IMR-90 (cell line): ENCODE measurements around the gene PLEKHO2. TPM values are rescaled to one million over a fixed set of nuclear protein-coding genes. Genes with fewer than 3 reads are reported as not detected.

ENCODE experiments used
- ATAC-seq: fragments of 200-7000 bp; cut with Tn5 transposase; 2 replicates; pipeline ENCODE4 v1.9.1; 2020; ENCODE audit warnings: low read depth, mild to moderate bottlenecking, moderate library complexity
- BruUV-seq: library from RNA; stranded (reverse); fragments of 400-500 nt; replicated peaks from 2 replicates; lab custom pipeline; 2021; lab: Mats Ljungman, UMichigan
- CTCF ChIA-PET: fragments of 300-600 bp; formaldehyde crosslinking; extraction: SDS; loops from one replicate; lab custom pipeline; 2021; ENCODE audit warnings: antibody characterized with exemption; lab: Yijun Ruan, JAX
- POLR2A ChIA-PET: fragments of 300-600 bp; sonication (Branson Sonifier 250); formaldehyde crosslinking; loops from one replicate; lab custom pipeline; 2022; ENCODE audit warnings: antibody characterized with exemption; ENCODE audit not compliant: unreplicated experiment; lab: Charles Lee
- DNase-seq: peaks from one replicate; pipeline ENCODE4 v3.0.0; 2013
- H2AFZ ChIP-seq: replicated peaks from 2 replicates; pipeline ENCODE3; 2013; ENCODE audit warnings: low read length, mild to moderate bottlenecking; ENCODE audit not compliant: poor library complexity
- H2AK5ac ChIP-seq: 2 replicates; pipeline ENCODE4 v1.6.1; 2013; ENCODE audit warnings: low read depth, low read length, inconsistent platforms
- H2AK9ac ChIP-seq: replicated peaks from 2 replicates; pipeline ENCODE3; 2013; ENCODE audit warnings: mild to moderate bottlenecking, low read depth, low read length, moderate library complexity; ENCODE audit not compliant: poor library complexity
- H2BK120ac ChIP-seq: 2 replicates; pipeline ENCODE4 v1.6.1; 2013; ENCODE audit warnings: low read depth, low read length, inconsistent platforms
- H2BK15ac ChIP-seq: 3 replicates; pipeline ENCODE4 v1.6.1; 2013; ENCODE audit warnings: low read depth, low read length, inconsistent platforms
- H2BK20ac ChIP-seq: 2 replicates; pipeline ENCODE4 v1.6.1; 2013; ENCODE audit warnings: low read depth, mild to moderate bottlenecking, inconsistent platforms, low read length, moderate library complexity
- H2BK5ac ChIP-seq: 2 replicates; pipeline ENCODE4 v1.6.1; 2013; ENCODE audit warnings: mild to moderate bottlenecking, low read depth, low read length, inconsistent platforms; ENCODE audit not compliant: poor library complexity, severe bottlenecking
- H3K14ac ChIP-seq: replicated peaks from 2 replicates; pipeline ENCODE4 v1.6.1; 2013; ENCODE audit warnings: low read depth, low read length, inconsistent platforms
- H3K18ac ChIP-seq: 2 replicates; pipeline ENCODE4 v1.6.1; 2013; ENCODE audit warnings: low read depth, low read length, control low read depth
- H3K23ac ChIP-seq: 2 replicates; pipeline ENCODE4 v1.6.1; 2013; ENCODE audit warnings: low read depth, low read length, inconsistent platforms
- H3K27ac ChIP-seq: 2 replicates; pipeline ENCODE4 v1.5.1; 2013; ENCODE audit warnings: mild to moderate bottlenecking, control low read depth, low read length; ENCODE audit not compliant: insufficient read depth
- H3K27me3 ChIP-seq: 2 replicates; pipeline ENCODE4 v1.6.1; 2013; ENCODE audit warnings: low read length; ENCODE audit not compliant: control insufficient read depth, insufficient read depth
- H3K36me3 ChIP-seq: 2 replicates; pipeline ENCODE4 v1.6.1; 2013; ENCODE audit warnings: low read length, mixed read lengths; ENCODE audit not compliant: control insufficient read depth, insufficient read depth
- H3K4ac ChIP-seq: 2 replicates; pipeline ENCODE4 v1.6.1; 2013; ENCODE audit warnings: low read depth, low read length, inconsistent platforms
- H3K4me1 ChIP-seq: 2 replicates; pipeline ENCODE4 v1.6.1; 2013; ENCODE audit warnings: low read length, mixed read lengths; ENCODE audit not compliant: control insufficient read depth, insufficient read depth
- H3K4me2 ChIP-seq: 2 replicates; pipeline ENCODE4 v1.6.1; 2013; ENCODE audit warnings: low read depth, mild to moderate bottlenecking, control low read depth, low read length, moderate library complexity
- H3K4me3 ChIP-seq: 2 replicates; pipeline ENCODE4 v1.5.1; 2013; ENCODE audit warnings: low read depth, mild to moderate bottlenecking, control low read depth, low read length, moderate library complexity; ENCODE audit not compliant: insufficient read depth
- H3K56ac ChIP-seq: 2 replicates; pipeline ENCODE4 v1.6.1; 2013; ENCODE audit warnings: low read length, inconsistent platforms; ENCODE audit not compliant: insufficient read depth; ENCODE audit errors: extremely low read depth
- H3K79me1 ChIP-seq, 2 experiments: 2 replicates each; pipeline ENCODE4 v1.6.1; 2013; ENCODE audit warnings: low read length in 2 of 2, inconsistent platforms in 1 of 2, low read depth in 1 of 2
- H3K9ac ChIP-seq: 2 replicates; pipeline ENCODE4 v1.6.1; 2013; ENCODE audit warnings: low read depth, low read length, control low read depth
- H3K9me1 ChIP-seq: 2 replicates; pipeline ENCODE4 v1.6.1; 2013; ENCODE audit warnings: low read length, inconsistent platforms; ENCODE audit not compliant: insufficient read depth
- H3K9me3 ChIP-seq: 2 replicates; pipeline ENCODE4 v1.6.1; 2013; ENCODE audit warnings: low read length; ENCODE audit not compliant: control insufficient read depth, insufficient read depth
- H4K20me1 ChIP-seq: 2 replicates; pipeline ENCODE4 v1.6.1; 2013; ENCODE audit warnings: low read length, inconsistent platforms; ENCODE audit not compliant: insufficient read depth
- H4K5ac ChIP-seq: 2 replicates; pipeline ENCODE4 v1.6.1; 2013; ENCODE audit warnings: mild to moderate bottlenecking, low read depth, low read length, control low read depth
- H4K8ac ChIP-seq, 2 experiments: 2 replicates each; pipeline ENCODE4 v1.6.1; 2013; ENCODE audit warnings: low read depth in 2 of 2, low read length in 2 of 2, control low read depth in 1 of 2, inconsistent platforms in 1 of 2
- H4K91ac ChIP-seq: 2 replicates; pipeline ENCODE4 v1.6.1; 2013; ENCODE audit warnings: low read depth, low read length, inconsistent platforms; ENCODE audit not compliant: insufficient read depth
- BHLHE40 ChIP-seq: fragments of 150-350 bp; IDR thresholded peaks from 2 replicates; pipeline ENCODE4 v1.6.1; 2016; ENCODE audit warnings: mild to moderate bottlenecking, low read depth, low read length
- CEBPB ChIP-seq: IDR thresholded peaks from 2 replicates; pipeline ENCODE4 v1.6.1; 2012; ENCODE audit warnings: low read depth, low read length, improper control_type of control experiment
- CHD1 ChIP-seq: IDR thresholded peaks from 2 replicates; pipeline ENCODE4 v1.6.1; 2012; ENCODE audit warnings: low read depth, low read length, improper control_type of control experiment
- ELK1 ChIP-seq: fragments of 150-350 bp; IDR thresholded peaks from 2 replicates; pipeline ENCODE4 v1.6.1; 2016; ENCODE audit warnings: low read depth, mild to moderate bottlenecking, low read length, moderate library complexity, borderline replicate concordance
- MAZ ChIP-seq: IDR thresholded peaks from 2 replicates; pipeline ENCODE4 v1.6.1; 2012; ENCODE audit warnings: low read depth, mild to moderate bottlenecking, low read length, improper control_type of control experiment, moderate library complexity, borderline replicate concordance
- MXI1 ChIP-seq: IDR thresholded peaks from 2 replicates; pipeline ENCODE4 v1.6.1; 2012; ENCODE audit warnings: low read depth, mild to moderate bottlenecking, low read length, moderate library complexity, borderline replicate concordance
- NFE2L2 ChIP-seq: fragments of 150-350 bp; IDR thresholded peaks from 2 replicates; pipeline ENCODE4 v1.6.1; 2016; ENCODE audit warnings: low read depth, mild to moderate bottlenecking, low read length
- POLR2A ChIP-seq: IDR thresholded peaks from 2 replicates; pipeline ENCODE4 v1.6.1; 2012; ENCODE audit warnings: mild to moderate bottlenecking, low read depth, low read length
- RAD21 ChIP-seq: IDR thresholded peaks from 2 replicates; pipeline ENCODE4 v1.6.1; 2012; ENCODE audit warnings: low read length, improper control_type of control experiment
- RCOR1 ChIP-seq: IDR thresholded peaks from 2 replicates; pipeline ENCODE4 v1.6.1; 2012; ENCODE audit warnings: mild to moderate bottlenecking, low read length, improper control_type of control experiment; ENCODE audit not compliant: insufficient replicate concordance
- RFX5 ChIP-seq: IDR thresholded peaks from 2 replicates; pipeline ENCODE4 v1.8.0; 2012; ENCODE audit warnings: low read depth, mild to moderate bottlenecking, low read length, moderate library complexity
- SMC3 ChIP-seq: fragments of 150-350 bp; IDR thresholded peaks from 2 replicates; pipeline ENCODE4 v1.6.1; 2016; ENCODE audit warnings: low read depth, mild to moderate bottlenecking, antibody characterized with exemption, low read length, moderate library complexity
- USF2 ChIP-seq: fragments of 150-350 bp; IDR thresholded peaks from 2 replicates; pipeline ENCODE4 v1.6.1; 2017; ENCODE audit warnings: mild to moderate bottlenecking, antibody characterized with exemption, low read length, low read depth
- WGBS, 2 experiments: methylation state at CpG; one replicate each; pipeline versions ENCODE4 v1.1.5 to v1.1.7; 2013; ENCODE audit warnings: missing lambda C conversion rate in 2 of 2; ENCODE audit not compliant: insufficient read length in 1 of 2; ENCODE audit errors: extremely low coverage in 2 of 2; 5-methylcytosine and 5-hydroxymethylcytosine counted together
- dilution Hi-C: fragments of 300-500 bp; cut with HindIII; formaldehyde crosslinking; loops from one replicate; pipeline ENCODE4 v1.14.3; 2018; ENCODE audit warnings: low sequenced_read_pairs; ENCODE audit not compliant: unreplicated experiment
- in situ Hi-C: fragments of 300-500 bp; cut with MboI; formaldehyde crosslinking; loops from 3 replicates; pipeline ENCODE4 v1.14.3; 2019; ENCODE audit warnings: low sequenced_read_pairs, inconsistent platforms, mixed read lengths
- intact Hi-C: fragments of 100-400 bp; cut with micrococcal nuclease; formaldehyde crosslinking; loops from 2 replicates; pipeline ENCODE4 v1.10.0; 2022
- polyA plus RNA-seq, 3 experiments: library from polyadenylated mRNA; depleted of rRNA; stranded (reverse); fragments of >200 nt; gene quantifications; 2 replicates each; pipeline ENCODE4 v1.2.3, GENCODE V29; 2012; ENCODE audit warnings: low replicate concordance in 1 of 3
- total RNA-seq: library from RNA; depleted of rRNA; stranded (reverse); fragments of >200 nt; gene quantifications from 2 replicates; pipeline ENCODE4 v1.2.3, GENCODE V29; 2012

Gene PLEKHO2
- total and polyA plus RNA-seq, 2 of the 4 experiments (the other 2 are of a cell fraction), result 19.0 to 22.5 TPM

- Histone ChIP-seq H3K23ac (peak within 1 kb of the TSS; percentile 62), H3K9me1 (no peaks in the 10 kb centered on the region; the same call in 1 of the 2 replicates), H3K9ac (peak within 1 kb of the TSS; percentile 72), H3K4me1 (peaks cover 7% of the 10 kb centered on the region; the same call in 1 of the 2 replicates), H3K14ac (peak within 1 kb of the TSS; percentile 91), H3K36me3 (peaks cover 1% of the 10 kb centered on the region; the same call in 1 of the 2 replicates), H4K8ac (peak within 1 kb of the TSS; percentile 78 to 97), H3K79me1 (peaks cover 12 to 38% of the 10 kb centered on the region in 2 experiments), H3K27me3 (no peaks in the 10 kb centered on the region), H3K18ac (peak within 1 kb of the TSS; percentile 7), H4K20me1 (0 out of 2 replicates have a peak, but pooled peaks cover 3% of the 10 kb centered on the region), H3K4me3 (peak within 1 kb of the TSS; percentile 50), H3K56ac (peak within 1 kb of the TSS; percentile 64), H4K91ac (peak within 1 kb of the TSS; percentile 95), H2BK15ac (peak within 1 kb of the TSS; percentile 63; the same call in 1 of the 3 replicates), H3K27ac (peak within 1 kb of the TSS; percentile 36), H2BK5ac (peak within 1 kb of the TSS; percentile 52), H2BK20ac (peak within 1 kb of the TSS; percentile 5), H3K4me2 (peak within 1 kb of the TSS; percentile 97), H3K9me3 (no peaks in the 10 kb centered on the region), H3K4ac (peak within 1 kb of the TSS; percentile 92), H2AK5ac (peak within 1 kb of the TSS; percentile 86), H4K5ac (peak within 1 kb of the TSS; percentile 28), H2BK120ac (peak within 1 kb of the TSS; percentile 71), H2AK9ac (peak within 1 kb of the TSS; percentile 95), H2AFZ (peak within 1 kb of the TSS; percentile 91)
- TF ChIP-seq RFX5, result no peak
- peak; percentile 94 for TF ChIP-seq BHLHE40
- TF ChIP-seq POLR2A, result peak; percentile 71; the same call in 1 of the 2 replicates
- no peak for TF ChIP-seq NFE2L2
- TF ChIP-seq SMC3, result no peak
- no peak for TF ChIP-seq ELK1
- TF ChIP-seq RAD21, result no peak
- no peak for TF ChIP-seq USF2
- TF ChIP-seq RCOR1, result no peak
- peak; percentile 87; the same call in 1 of the 2 replicates for TF ChIP-seq CHD1
- TF ChIP-seq MXI1, result peak; percentile 87
- TF ChIP-seq MAZ, result no peak; the same call in 1 of the 2 replicates
- no peak for TF ChIP-seq CEBPB
- in situ Hi-C loops (no loop called here), intact Hi-C loops (no loop called here), dilution Hi-C loops (no loop called here)
- DNase-seq, result peak; percentile 99
- ATAC-seq, result peak; percentile 95
- no TSS peak for BruUV-seq
- POLR2A ChIA-PET, result interaction anchor here (1.0 kb wide), 1 partner anchor 15 kb away, joined by 3 read pairs; no protein-coding TSS in a partner anchor
- WGBS, 2 experiments, result 2% methylated on average over 7 of the region's 35 CpGs; no CpG with 5 or more reads in 1 of the 2 experiments
- CTCF ChIA-PET, result interaction anchor here (1.1 kb wide), 1 partner anchor 17 kb away, joined by 4 read pairs; no protein-coding TSS in a partner anchor
These were observed 16.1 kb upstream of the PLEKHO2 start, which contains the start of gene PIF1 for GRCh38 chr15:64825431-64826294. Gene PIF1 (minus strand): TSS chr15:64825647. CDS start chr15:64824335, 1,312 bp downstream.
